ENCODE results near the gene SFI1.

- TF ChIP-seq POLR2A (IDR thresholded peaks at IDR 0.05), result no peak
- TF ChIP-seq, protein P1, sequence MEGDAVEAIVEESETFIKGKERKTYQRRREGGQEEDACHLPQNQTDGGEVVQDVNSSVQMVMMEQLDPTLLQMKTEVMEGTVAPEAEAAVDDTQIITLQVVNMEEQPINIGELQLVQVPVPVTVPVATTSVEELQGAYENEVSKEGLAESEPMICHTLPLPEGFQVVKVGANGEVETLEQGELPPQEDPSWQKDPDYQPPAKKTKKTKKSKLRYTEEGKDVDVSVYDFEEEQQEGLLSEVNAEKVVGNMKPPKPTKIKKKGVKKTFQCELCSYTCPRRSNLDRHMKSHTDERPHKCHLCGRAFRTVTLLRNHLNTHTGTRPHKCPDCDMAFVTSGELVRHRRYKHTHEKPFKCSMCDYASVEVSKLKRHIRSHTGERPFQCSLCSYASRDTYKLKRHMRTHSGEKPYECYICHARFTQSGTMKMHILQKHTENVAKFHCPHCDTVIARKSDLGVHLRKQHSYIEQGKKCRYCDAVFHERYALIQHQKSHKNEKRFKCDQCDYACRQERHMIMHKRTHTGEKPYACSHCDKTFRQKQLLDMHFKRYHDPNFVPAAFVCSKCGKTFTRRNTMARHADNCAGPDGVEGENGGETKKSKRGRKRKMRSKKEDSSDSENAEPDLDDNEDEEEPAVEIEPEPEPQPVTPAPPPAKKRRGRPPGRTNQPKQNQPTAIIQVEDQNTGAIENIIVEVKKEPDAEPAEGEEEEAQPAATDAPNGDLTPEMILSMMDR (IDR thresholded peaks at IDR 0.05), result no peak
Measured at GRCh38 chr22:31631436-31631835, 135.1 kb downstream of the SFI1 start.
